IPS DF 6.9 (cell line): ENCODE measurements around the gene ANKFY1.

Source experiments
- DNase-seq: peaks from one replicate; pipeline ENCODE4 v3.0.0-alpha.2; 2013; ENCODE audit warnings: low read depth, low spot score
- H3K27ac ChIP-seq: one replicate; pipeline ENCODE4 v1.5.1; 2013; ENCODE audit warnings: low read length, control low read depth
- H3K27me3 ChIP-seq: 2 replicates; pipeline ENCODE4 v1.6.1; 2013; ENCODE audit warnings: mild to moderate bottlenecking, low read length; ENCODE audit not compliant: control insufficient read depth, insufficient read depth
- H3K36me3 ChIP-seq: 2 replicates; pipeline ENCODE4 v1.6.1; 2013; ENCODE audit warnings: low read length; ENCODE audit not compliant: control insufficient read depth, insufficient read depth
- H3K4me1 ChIP-seq: 2 replicates; pipeline ENCODE4 v1.6.1; 2013; ENCODE audit warnings: low read length; ENCODE audit not compliant: control insufficient read depth, insufficient read depth
- H3K4me3 ChIP-seq: 2 replicates; pipeline ENCODE4 v1.5.1; 2013; ENCODE audit warnings: mild to moderate bottlenecking, low read length
- H3K9me3 ChIP-seq: 2 replicates; pipeline ENCODE4 v1.6.1; 2013; ENCODE audit warnings: low read length, inconsistent platforms; ENCODE audit not compliant: control insufficient read depth, insufficient read depth
- WGBS: extraction: QIAGEN DNeasy Blood & Tissue Kit; methylation state at CpG from one replicate; pipeline ENCODE4 v1.1.7; 2013; ENCODE audit warnings: mixed read lengths, missing lambda C conversion rate; ENCODE audit not compliant: insufficient read length, insufficient coverage; 5-methylcytosine and 5-hydroxymethylcytosine counted together

The ANKFY1 gene

DNA sequence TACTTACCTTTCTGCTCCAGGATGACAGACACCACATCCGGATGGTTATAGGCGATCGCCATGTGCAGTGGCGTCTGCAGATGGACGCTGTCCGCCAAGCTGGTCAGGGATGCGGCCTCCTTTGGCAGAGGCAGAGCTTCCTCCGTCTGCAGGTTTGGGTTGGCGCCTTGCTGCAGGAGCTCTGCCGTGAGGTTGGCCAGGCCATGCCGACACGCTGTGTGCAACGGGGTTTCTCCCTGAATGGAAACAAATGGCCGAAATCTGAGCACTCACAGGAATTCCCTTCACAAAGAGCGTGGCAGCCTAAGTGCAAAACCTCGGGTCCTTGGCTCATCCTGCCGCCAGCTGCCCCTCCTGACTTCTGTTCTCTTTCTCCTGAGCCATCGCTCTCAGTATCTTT is 79.0 kb downstream of the ANKFY1 start:
- Histone ChIP-seq H3K36me3 (peaks cover 20% of the 10 kb centered on the region), H3K4me3 (no peak overlapping the region), H3K27ac (no peak overlapping the region), H3K4me1 (peaks cover 4% of the 10 kb centered on the region), H3K9me3 (no peaks in the 10 kb centered on the region), H3K27me3 (no peaks in the 10 kb centered on the region)
- DNase-seq, result no peak
- WGBS, result no CpG with 5 or more reads among the region's 18 CpGs

DNA sequence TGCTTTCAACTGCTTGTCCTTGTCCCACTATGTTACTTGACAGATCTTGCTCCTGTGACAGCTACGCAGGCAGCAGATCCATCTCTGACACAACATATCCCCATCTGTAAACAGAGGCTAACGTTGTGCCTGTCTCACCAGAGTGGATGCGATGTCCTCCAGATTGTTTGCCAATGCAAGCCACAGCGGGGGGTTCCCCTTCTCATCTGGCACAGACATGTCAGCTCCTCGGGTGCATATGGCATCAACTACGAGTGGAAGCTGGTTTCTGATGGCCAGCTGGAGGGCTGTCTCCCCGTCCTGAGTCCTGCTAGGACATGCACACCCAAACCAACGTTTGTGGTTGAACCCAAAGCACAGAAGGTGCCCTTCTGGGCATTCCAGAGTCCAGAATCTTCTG is 81.7 kb downstream of the ANKFY1 start:
- H3K4me3 ChIP-seq, result no peak overlapping the region
- no peaks in the 10 kb centered on the region for H3K9me3 ChIP-seq
- DNase-seq, result no peak
- peaks cover under 1% of the 10 kb centered on the region for H3K4me1 ChIP-seq
- no CpG with 5 or more reads among the region's 8 CpGs for WGBS
- peaks cover 44% of the 10 kb centered on the region for H3K36me3 ChIP-seq
- H3K27ac ChIP-seq, result no peak overlapping the region
- H3K27me3 ChIP-seq, result no peaks in the 10 kb centered on the region

DNA sequence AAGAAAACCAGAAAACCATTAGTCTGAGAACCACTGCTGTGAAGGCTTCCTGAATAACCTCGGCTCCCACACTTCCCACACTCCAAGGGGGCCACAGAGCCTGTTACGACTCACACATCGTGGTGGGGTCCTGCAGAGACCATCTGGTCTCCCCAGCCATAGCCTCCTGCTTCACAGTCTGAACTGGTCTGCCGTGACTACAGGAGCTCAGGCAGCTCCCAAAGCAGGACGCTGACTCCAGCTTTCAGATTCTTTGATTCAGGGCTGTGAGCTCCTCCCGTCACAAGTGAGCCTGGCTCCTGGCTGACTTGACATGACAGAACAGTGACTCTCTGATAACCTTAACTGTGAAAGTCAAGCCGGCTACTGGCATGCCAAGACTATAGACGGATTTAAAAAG is 83.0 kb downstream of the ANKFY1 start:
- Histone ChIP-seq H3K36me3 (peaks cover 55% of the 10 kb centered on the region), H3K9me3 (no peaks in the 10 kb centered on the region), H3K4me1 (no peaks in the 10 kb centered on the region), H3K27me3 (no peaks in the 10 kb centered on the region), H3K27ac (no peak overlapping the region), H3K4me3 (no peak overlapping the region)
- DNase-seq, result no peak
- no CpG with 5 or more reads among the region's 8 CpGs for WGBS

DNA sequence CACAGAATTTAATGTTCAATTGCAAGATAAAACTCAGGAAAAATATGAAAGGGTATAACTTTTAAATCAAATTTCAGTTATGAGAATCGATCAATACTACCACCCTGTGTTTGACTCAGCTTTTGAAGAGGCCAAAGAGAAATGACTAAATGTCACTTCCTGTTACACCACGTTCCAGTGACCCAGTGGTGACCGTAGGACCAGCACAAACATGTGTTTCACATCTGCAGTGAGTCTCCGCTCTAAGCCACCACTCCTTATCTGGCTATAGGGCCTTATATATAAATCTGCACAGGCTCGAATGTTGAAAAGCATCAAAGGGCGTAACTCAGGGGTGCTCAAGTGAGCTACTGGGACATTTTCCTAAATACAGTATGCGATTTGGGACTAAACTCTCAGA is 84.7 kb downstream of the ANKFY1 start:
- no peak for DNase-seq
- Histone ChIP-seq H3K36me3 (peaks cover 58% of the 10 kb centered on the region), H3K27me3 (no peaks in the 10 kb centered on the region), H3K9me3 (no peaks in the 10 kb centered on the region), H3K4me3 (no peak overlapping the region), H3K4me1 (no peaks in the 10 kb centered on the region), H3K27ac (no peak overlapping the region)
- WGBS, result no CpG with 5 or more reads among the region's 7 CpGs

GRCh38 chr17:4178651-4179050 is 85.1 kb downstream of the ANKFY1 start:
- Histone ChIP-seq H3K36me3 (peaks cover 62% of the 10 kb centered on the region), H3K27me3 (no peaks in the 10 kb centered on the region), H3K4me3 (no peak overlapping the region), H3K9me3 (no peaks in the 10 kb centered on the region), H3K27ac (no peak overlapping the region), H3K4me1 (no peaks in the 10 kb centered on the region)
- no CpG with 5 or more reads among the region's 15 CpGs for WGBS
- no peak for DNase-seq

- H3K9me3 ChIP-seq, result no peaks in the 10 kb centered on the region
- no CpG with 5 or more reads among the region's 21 CpGs for WGBS
- no peaks in the 10 kb centered on the region for H3K4me1 ChIP-seq
- peaks cover 59% of the 10 kb centered on the region for H3K36me3 ChIP-seq
- no peak overlapping the region for H3K4me3 ChIP-seq
- H3K27ac ChIP-seq, result no peak overlapping the region
- no peaks in the 10 kb centered on the region for H3K27me3 ChIP-seq
- DNase-seq, result no peak
Measured at GRCh38 chr17:4177806-4178205, 86.0 kb downstream of the ANKFY1 start.

- peaks cover 64% of the 10 kb centered on the region for H3K36me3 ChIP-seq
Measured at GRCh38 chr17:4176808-4177472, 86.8 kb downstream of the ANKFY1 start.

DNA sequence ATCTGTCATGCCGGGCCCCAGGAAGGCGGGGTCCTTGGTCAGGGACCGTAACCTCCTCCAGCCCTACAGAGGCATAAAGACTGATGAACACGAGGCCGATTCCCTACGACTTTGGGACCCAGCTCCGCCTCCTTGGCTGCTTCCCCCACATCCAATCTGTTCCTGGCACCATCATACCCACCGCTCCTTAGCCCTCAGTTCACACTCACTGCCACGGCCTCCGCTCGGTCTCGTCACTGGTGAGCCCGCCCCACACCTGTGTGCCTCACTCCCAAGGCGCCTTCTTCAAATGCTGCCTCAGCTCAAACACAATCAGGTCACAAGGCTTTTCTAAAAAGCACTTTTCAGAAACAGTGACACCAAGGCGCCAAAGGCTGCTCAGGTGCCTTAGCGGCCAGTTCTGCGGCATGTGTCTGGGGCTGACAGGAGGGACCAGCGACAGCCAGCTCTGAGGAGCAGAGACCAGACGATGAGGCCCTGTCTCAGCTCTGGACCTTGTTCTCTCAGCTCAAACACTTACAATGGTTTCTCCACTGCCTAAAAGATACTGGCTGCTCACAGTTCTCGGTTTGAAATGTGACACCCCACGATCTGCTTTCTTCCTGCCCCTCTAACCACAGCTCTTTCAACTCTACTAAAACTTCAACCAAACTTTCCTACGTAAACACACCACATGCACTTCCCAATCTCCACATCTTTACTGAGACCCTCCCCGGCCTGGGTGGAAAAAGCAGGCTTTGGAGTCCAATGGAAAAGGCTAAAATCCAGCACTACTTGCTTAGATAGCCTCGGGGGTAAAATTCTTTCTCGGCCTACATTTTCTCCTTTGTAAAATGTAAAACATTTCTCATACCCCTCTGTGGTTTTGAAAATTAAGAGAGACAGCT is 87.6 kb downstream of the ANKFY1 start:
- DNase-seq, result no peak
- no peaks in the 10 kb centered on the region for H3K27me3 ChIP-seq
- H3K36me3 ChIP-seq, result peaks cover 69% of the 10 kb centered on the region
- no peak overlapping the region for H3K27ac ChIP-seq
- 100% methylated on average over 3 of the region's 25 CpGs for WGBS
- no peaks in the 10 kb centered on the region for H3K9me3 ChIP-seq
- H3K4me3 ChIP-seq, result no peak overlapping the region
- no peaks in the 10 kb centered on the region for H3K4me1 ChIP-seq

More at GRCh38 chr17:4176808-4177472, 86.8 kb downstream of the ANKFY1 start:
- Histone ChIP-seq H3K27me3 (no peaks in the 10 kb centered on the region), H3K4me1 (no peaks in the 10 kb centered on the region), H3K4me3 (no peak overlapping the region), H3K9me3 (no peaks in the 10 kb centered on the region), H3K27ac (no peak overlapping the region)
- WGBS, result no CpG with 5 or more reads among the region's 12 CpGs
- no peak for DNase-seq

- Histone ChIP-seq H3K27me3 (no peaks in the 10 kb centered on the region), H3K9me3 (no peaks in the 10 kb centered on the region), H3K4me1 (no peaks in the 10 kb centered on the region), H3K27ac (no peak overlapping the region), H3K4me3 (no peak overlapping the region), H3K36me3 (peaks cover 78% of the 10 kb centered on the region)
- no peak for DNase-seq
- WGBS, result no CpG with 5 or more reads among the region's 3 CpGs
Measured at GRCh38 chr17:4174556-4174955, 89.2 kb downstream of the ANKFY1 start.

- Histone ChIP-seq H3K27ac (no peak overlapping the region), H3K27me3 (no peaks in the 10 kb centered on the region), H3K9me3 (no peaks in the 10 kb centered on the region), H3K4me1 (no peaks in the 10 kb centered on the region), H3K4me3 (no peak overlapping the region), H3K36me3 (peaks cover 78% of the 10 kb centered on the region)
- DNase-seq, result no peak
- WGBS, result no CpG with 5 or more reads among the region's 7 CpGs
Measured at GRCh38 chr17:4173781-4174180, 90.0 kb downstream of the ANKFY1 start.
